Measurements from ENCODE around the gene SCARB2. TPM values are rescaled to one million over a fixed set of nuclear protein-coding genes. Genes with fewer than 3 reads are reported as not detected.
A peak's percentile ranks its signal among the peaks of the same experiment; 100 is the strongest.

SCARB2 gene
- total and polyA plus RNA-seq, 2 experiments from 2014 or later: 158 to 175 TPM

DNA sequence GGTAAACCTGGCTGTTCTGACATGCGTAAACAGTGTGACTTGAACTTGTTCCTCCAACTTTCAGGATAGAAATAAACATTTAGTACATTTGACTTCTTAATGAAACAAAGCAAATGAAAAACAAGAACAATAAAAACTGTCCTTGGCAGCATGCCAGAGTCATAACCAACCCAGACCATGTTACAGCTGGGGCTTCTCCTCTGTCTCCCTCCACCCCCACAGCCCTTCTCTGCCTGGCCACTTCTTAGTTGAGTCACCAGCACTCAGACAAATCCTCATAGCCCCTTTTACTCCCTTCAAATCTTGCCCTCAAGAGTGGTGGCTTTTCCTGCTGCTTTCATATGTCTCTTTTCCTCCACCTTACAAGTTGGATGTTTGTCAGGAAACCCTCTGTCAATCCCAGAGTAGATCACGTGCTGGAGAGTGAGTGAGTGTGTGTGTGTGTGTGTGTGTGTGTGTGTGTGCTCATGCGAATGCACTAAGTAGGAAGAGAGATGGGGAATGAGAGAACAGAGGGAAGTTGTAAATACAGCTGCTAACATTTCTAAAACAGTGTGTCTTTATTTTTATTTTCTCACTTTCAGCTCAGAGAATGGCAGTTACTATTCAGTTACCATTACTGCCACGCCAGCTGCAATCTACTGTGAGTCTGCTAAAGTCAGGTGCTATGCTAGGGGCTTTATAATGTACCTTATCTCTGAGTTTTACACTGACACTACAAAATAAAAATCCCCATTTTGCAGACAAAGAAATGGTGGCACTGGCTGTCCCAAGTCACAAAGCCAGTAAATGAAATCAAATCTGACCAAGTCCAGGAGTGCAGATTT lies 15.0 kb downstream of the SCARB2 start:
- peak overlapping the region; percentile 58 for H3K9ac ChIP-seq
- no peaks in the 10 kb centered on the region for H3K9me3 ChIP-seq (ENCODE audit: low read depth)
- DNase-seq: peak; percentile 87
- H2AFZ ChIP-seq: no peak overlapping the region
- TF ChIP-seq EZH2phosphoT487 (IDR thresholded peaks at IDR 0.05; ENCODE audit: insufficient read depth, low read depth): no peak
- no peak for TF ChIP-seq EZH2 (IDR thresholded peaks at IDR 0.05; ENCODE audit: insufficient read depth, poor library complexity, severe bottlenecking)
- H3K4me1 ChIP-seq (ENCODE audit: insufficient read depth): peaks cover 55% of the 10 kb centered on the region
- H3K27ac ChIP-seq: peak overlapping the region; percentile 88
- peak overlapping the region; percentile 36 for H3K4me3 ChIP-seq
- no peaks in the 10 kb centered on the region for H3K27me3 ChIP-seq (replicated peaks; ENCODE audit: insufficient read depth)
- H4K20me1 ChIP-seq (ENCODE audit: insufficient read depth): no peaks in the 10 kb centered on the region
- peak overlapping the region; percentile 55 for H3K4me2 ChIP-seq (ENCODE audit: unreplicated experiment)
- peaks cover 60% of the 10 kb centered on the region for H3F3A ChIP-seq (ENCODE audit: insufficient read depth)
- 30 to 33% methylated on average over 4 of the region's 4 CpGs for WGBS, 2 experiments (ENCODE audit: low coverage in 1 of 2, low lambda C conversion rate in 2 of 2, missing lambda C conversion rate in 2 of 2)
- no peaks in the 10 kb centered on the region for H3K9me2 ChIP-seq (ENCODE audit: insufficient read depth)
- in situ Hi-C loops (cut with MboI): no loop called here
- no peaks in the 10 kb centered on the region for H3K36me3 ChIP-seq (ENCODE audit: low read depth)
- peaks cover 78% of the 10 kb centered on the region for H3K79me2 ChIP-seq (ENCODE audit: insufficient read depth)

DNA sequence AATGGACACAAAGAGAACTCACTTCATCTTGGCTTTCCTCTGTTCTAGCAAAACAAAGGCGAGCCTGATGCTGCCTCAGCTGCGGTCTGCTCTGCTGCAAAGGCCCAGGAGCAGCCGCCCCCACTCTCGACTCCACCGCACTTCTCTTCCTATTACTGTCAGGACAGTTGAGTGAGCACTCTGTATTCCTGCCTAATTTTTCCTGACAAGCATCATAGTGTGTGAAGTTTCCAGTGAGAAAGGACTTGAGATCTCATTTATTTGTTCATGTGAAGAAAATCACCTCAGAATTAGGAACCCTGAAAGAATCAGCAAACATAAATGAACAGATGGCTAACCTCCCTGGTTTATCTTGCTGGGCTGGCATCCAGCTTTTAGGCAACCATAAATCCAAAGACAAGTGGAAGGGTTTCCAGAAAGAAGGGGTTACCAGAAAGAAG lies 15.6 kb downstream of the SCARB2 start:
- peaks cover 63% of the 10 kb centered on the region for H3F3A ChIP-seq (ENCODE audit: insufficient read depth)
- H3K4me3 ChIP-seq: peak overlapping the region; percentile 36
- in situ Hi-C loops (cut with MboI): no loop called here
- no peak overlapping the region for H2AFZ ChIP-seq
- peaks cover 57% of the 10 kb centered on the region for H3K4me1 ChIP-seq (ENCODE audit: insufficient read depth)
- peak overlapping the region; percentile 55 for H3K4me2 ChIP-seq (ENCODE audit: unreplicated experiment)
- 4 to 7% methylated on average over 5 of the region's 5 CpGs for WGBS, 2 experiments (ENCODE audit: low coverage in 1 of 2, low lambda C conversion rate in 2 of 2, missing lambda C conversion rate in 2 of 2)
- no peak for TF ChIP-seq EZH2phosphoT487 (IDR thresholded peaks at IDR 0.05; ENCODE audit: insufficient read depth, low read depth)
- no peak for TF ChIP-seq EZH2 (IDR thresholded peaks at IDR 0.05; ENCODE audit: insufficient read depth, poor library complexity, severe bottlenecking)
- H3K9ac ChIP-seq: peak overlapping the region; percentile 58
- H4K20me1 ChIP-seq (ENCODE audit: insufficient read depth): no peaks in the 10 kb centered on the region
- peaks cover 78% of the 10 kb centered on the region for H3K79me2 ChIP-seq (ENCODE audit: insufficient read depth)
- no peaks in the 10 kb centered on the region for H3K9me3 ChIP-seq (ENCODE audit: low read depth)
- H3K27me3 ChIP-seq (replicated peaks; ENCODE audit: insufficient read depth): no peaks in the 10 kb centered on the region
- DNase-seq: peak; percentile 77
- no peaks in the 10 kb centered on the region for H3K36me3 ChIP-seq (ENCODE audit: low read depth)
- H3K27ac ChIP-seq: peak overlapping the region; percentile 88
- H3K9me2 ChIP-seq (ENCODE audit: insufficient read depth): no peaks in the 10 kb centered on the region

DNA sequence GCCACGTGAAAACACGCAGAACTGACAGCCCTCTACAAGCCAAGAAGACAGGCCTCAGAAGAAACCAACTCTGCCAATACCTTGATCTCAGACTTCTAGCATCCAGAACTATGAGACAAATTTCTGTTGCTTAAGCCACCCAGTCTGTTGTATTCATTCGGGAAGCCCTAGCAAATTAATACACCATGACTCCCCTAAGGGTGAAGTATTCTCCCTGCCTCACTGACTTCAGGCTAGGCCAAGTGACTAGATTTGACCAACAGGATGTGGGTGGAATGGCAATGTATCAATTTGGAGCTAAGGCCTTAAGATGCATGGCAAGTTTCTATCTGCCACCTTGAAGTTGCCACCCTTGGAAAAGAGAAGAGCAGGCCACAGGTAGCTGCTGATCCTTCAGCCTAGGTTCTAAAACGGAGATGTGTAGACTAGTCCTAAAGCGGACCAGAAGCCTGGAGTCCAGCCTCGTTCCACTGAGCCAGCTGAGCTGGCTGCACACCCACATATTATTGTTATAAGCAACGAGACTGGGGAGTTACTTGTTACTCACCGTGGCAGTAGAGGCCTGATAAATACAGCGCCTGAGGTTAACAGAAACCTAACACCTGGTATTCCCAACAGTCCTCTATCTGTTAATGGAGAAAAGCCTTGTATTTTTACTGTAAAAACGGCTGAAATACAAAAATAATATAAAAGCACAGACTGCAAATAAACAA lies 16.4 kb downstream of the SCARB2 start:
- in situ Hi-C loops (cut with MboI): no loop called here
- Histone ChIP-seq H3K4me1 (ENCODE audit: insufficient read depth) (peaks cover 57% of the 10 kb centered on the region), H3F3A (ENCODE audit: insufficient read depth) (peaks cover 63% of the 10 kb centered on the region), H4K20me1 (ENCODE audit: insufficient read depth) (no peaks in the 10 kb centered on the region), H3K4me2 (ENCODE audit: unreplicated experiment) (peak overlapping the region; percentile 55), H3K36me3 (ENCODE audit: low read depth) (peaks cover 5% of the 10 kb centered on the region; the same call in 1 of the 2 replicates), H3K27me3 (replicated peaks; ENCODE audit: insufficient read depth) (no peaks in the 10 kb centered on the region), H3K9me3 (ENCODE audit: low read depth) (no peaks in the 10 kb centered on the region), H3K79me2 (ENCODE audit: insufficient read depth) (peaks cover 78% of the 10 kb centered on the region), H2AFZ (no peak overlapping the region), H3K9me2 (ENCODE audit: insufficient read depth) (no peaks in the 10 kb centered on the region), H3K4me3 (peak overlapping the region; percentile 36; the same call in 1 of the 2 replicates), H3K27ac (peak overlapping the region; percentile 88), H3K9ac (peak overlapping the region; percentile 58)
- 42 to 43% methylated on average over 10 of the region's 10 CpGs for WGBS, 2 experiments (ENCODE audit: low coverage in 1 of 2, low lambda C conversion rate in 2 of 2, missing lambda C conversion rate in 2 of 2)
- TF ChIP-seq EZH2 (IDR thresholded peaks at IDR 0.05; ENCODE audit: insufficient read depth, poor library complexity, severe bottlenecking) (no peak), EZH2phosphoT487 (IDR thresholded peaks at IDR 0.05; ENCODE audit: insufficient read depth, low read depth) (no peak)
- peak; percentile 83 for DNase-seq

DNA sequence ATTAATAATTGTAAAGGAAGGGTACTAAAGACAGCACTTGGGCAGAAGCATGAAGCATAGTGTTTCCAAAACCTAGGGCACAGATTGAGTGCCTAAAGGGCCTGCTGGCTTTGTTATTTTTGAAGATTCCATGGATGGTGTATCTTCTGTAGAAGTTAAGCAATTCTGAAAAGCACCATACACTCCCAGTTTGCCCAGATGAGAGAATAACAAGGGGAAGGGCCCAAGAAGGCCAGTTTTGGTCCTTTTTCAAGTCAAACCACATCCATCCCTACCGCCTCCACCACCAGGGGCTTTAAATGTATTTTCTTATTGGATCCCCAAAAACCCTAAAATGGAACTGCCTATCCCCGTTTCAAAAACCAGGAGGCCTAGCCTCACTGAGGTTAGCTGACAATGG lies 17.2 kb downstream of the SCARB2 start:
- Histone ChIP-seq H3K4me2 (ENCODE audit: unreplicated experiment) (peak overlapping the region; percentile 55), H3K4me3 (no peak overlapping the region), H3K9me2 (ENCODE audit: insufficient read depth) (no peaks in the 10 kb centered on the region), H2AFZ (no peak overlapping the region), H3F3A (ENCODE audit: insufficient read depth) (peaks cover 63% of the 10 kb centered on the region), H3K27ac (peak overlapping the region; percentile 88), H3K79me2 (ENCODE audit: insufficient read depth) (peaks cover 78% of the 10 kb centered on the region), H3K27me3 (replicated peaks; ENCODE audit: insufficient read depth) (no peaks in the 10 kb centered on the region), H3K36me3 (ENCODE audit: low read depth) (peaks cover 9% of the 10 kb centered on the region; the same call in 1 of the 2 replicates), H3K9me3 (ENCODE audit: low read depth) (no peaks in the 10 kb centered on the region), H3K9ac (peak overlapping the region; percentile 58), H3K4me1 (ENCODE audit: insufficient read depth) (peaks cover 57% of the 10 kb centered on the region), H4K20me1 (ENCODE audit: insufficient read depth) (no peaks in the 10 kb centered on the region)
- TF ChIP-seq EZH2phosphoT487 (IDR thresholded peaks at IDR 0.05; ENCODE audit: insufficient read depth, low read depth) (no peak), EZH2 (IDR thresholded peaks at IDR 0.05; ENCODE audit: insufficient read depth, poor library complexity, severe bottlenecking) (no peak)
- in situ Hi-C loops (cut with MboI): no loop called here
- WGBS, 2 experiments (ENCODE audit: low coverage in 1 of 2, low lambda C conversion rate in 2 of 2, missing lambda C conversion rate in 2 of 2): 100% methylated on average over 2 of the region's 2 CpGs
- no peak for DNase-seq

Data from GM23248 (cell line).